GM19025 (cell line): Measurements from ENCODE around the gene HEY2.
"Not testable (repeated sequence)": the region's sequence is repeated elsewhere in the genome, so short reads cannot be mapped to it uniquely, and the experiment has no call there.

Experiments
- ATAC-seq: cut with Tn5 transposase; IDR thresholded peaks from one replicate; pipeline ENCODE4 v1.9.1; 2021; ENCODE audit warnings: mild to moderate bottlenecking, low read depth, moderate library complexity; ENCODE audit not compliant: unreplicated experiment

Gene HEY2

GRCh38 chr6:125749173-125749864, at the start of gene HEY2:
Gene HEY2 (plus strand): TSS chr6:125749632. CDS start chr6:125749777, 145 bp downstream.
- ATAC-seq = peak; percentile 87

GRCh38 chr6:125700581-125701353, 48.7 kb upstream of the HEY2 start:
- no peak for ATAC-seq

DNA sequence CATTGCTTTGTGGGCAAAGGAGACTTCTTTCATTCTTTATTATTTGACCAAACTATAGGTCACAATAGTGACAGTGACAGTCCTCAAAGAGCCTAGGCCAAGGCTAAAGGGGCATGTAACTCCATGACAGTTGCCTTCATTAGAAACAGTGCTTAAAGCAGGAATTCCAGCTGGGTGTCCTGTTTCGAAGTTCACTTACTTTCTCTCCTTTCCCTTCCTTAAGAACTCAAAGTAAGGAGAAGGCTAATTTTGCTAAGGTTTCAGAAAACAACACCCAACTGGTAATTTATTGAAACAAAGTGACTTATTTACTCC, 48.1 kb upstream of the HEY2 start:
- no peak for ATAC-seq

GRCh38 chr6:125703882-125704281, 45.5 kb upstream of the HEY2 start:
- ATAC-seq = not testable (repeated sequence)

- no peak for ATAC-seq
These were observed 41.7 kb upstream of the HEY2 start for GRCh38 chr6:125707615-125708243.

DNA sequence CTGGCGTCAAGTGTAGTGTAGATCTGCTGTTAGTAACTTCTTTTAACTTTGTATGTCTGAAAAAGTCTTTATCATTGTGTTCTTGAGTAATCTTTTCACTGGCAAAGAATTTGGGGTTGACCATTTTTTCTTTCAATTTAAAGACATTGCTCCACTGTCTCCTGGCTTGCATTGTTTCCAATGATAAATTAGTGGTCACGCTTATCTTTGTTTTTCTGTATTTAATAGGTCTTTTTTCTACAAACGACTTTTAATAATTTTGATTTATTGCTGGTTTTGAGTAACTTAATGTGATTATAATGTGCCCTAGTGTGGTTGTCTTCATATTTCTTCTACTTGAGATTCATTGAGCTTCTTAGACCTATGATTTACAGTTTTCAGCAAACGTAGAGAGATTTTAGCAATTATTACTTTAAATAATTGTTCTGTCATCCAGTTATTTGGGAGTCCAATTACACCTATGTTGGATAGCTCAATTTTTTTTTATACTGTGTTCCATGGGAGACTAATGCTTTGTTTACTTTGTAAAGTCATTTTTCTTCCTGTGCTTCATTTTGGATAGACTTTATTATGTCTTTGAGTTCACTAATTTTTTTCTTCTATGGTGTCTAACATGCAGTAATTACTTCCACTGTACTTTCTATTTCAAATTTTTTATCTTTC, 38.3 kb upstream of the HEY2 start:
- no peak for ATAC-seq

GRCh38 chr6:125714441-125715090, 34.9 kb upstream of the HEY2 start:
- ATAC-seq = peak; percentile 66

GRCh38 chr6:125717120-125717731, 32.2 kb upstream of the HEY2 start:
- peak; percentile 67 for ATAC-seq

DNA sequence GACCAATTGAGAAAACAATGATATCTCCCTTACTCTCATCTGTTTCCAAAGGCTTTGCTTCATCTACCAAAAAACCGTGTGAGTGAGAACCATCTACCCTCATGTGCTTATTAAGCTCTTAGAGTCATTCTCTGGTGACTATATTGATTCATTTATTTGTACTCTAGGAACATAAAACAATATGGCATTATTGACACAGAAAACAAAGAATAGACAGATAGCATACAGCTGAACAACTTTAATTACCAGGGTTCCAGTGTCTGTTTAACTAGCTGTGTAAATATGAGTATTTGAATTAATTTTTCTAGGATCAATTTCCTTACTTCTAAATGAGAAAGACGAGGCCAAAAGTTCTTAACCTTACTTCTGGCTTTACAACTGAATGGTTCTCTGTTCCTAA, 31.3 kb upstream of the HEY2 start:
- ATAC-seq = no peak

DNA sequence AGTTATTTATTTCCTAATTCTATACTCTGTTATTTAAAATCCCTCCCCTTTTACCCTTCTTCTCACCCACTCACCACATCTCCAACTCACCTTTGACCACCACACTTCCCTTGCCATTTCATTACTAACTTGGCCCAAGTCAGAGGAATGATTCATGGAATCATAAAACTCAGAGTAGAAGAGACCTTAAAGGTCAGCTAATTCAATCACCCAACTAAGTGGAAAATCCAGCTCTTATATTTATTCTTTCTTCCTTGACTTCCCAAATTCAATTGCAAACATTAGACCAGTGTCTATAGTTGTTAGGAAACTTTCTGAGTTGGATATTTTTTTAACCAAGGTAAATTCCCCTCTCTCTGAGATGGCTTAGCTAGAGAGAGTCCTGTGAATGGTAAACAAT, 26.5 kb upstream of the HEY2 start:
- no peak for ATAC-seq

- ATAC-seq = no peak
These were observed 22.2 kb upstream of the HEY2 start for GRCh38 chr6:125727216-125727615.

- no peak for ATAC-seq
These were observed 20.7 kb upstream of the HEY2 start for GRCh38 chr6:125728739-125729138.

- no peak for ATAC-seq
These were observed 19.4 kb upstream of the HEY2 start for GRCh38 chr6:125729983-125730382.

- ATAC-seq = no peak
These were observed 17.0 kb upstream of the HEY2 start for GRCh38 chr6:125732398-125732797.

- ATAC-seq = no peak
These were observed 15.7 kb upstream of the HEY2 start for GRCh38 chr6:125733516-125734300.

DNA sequence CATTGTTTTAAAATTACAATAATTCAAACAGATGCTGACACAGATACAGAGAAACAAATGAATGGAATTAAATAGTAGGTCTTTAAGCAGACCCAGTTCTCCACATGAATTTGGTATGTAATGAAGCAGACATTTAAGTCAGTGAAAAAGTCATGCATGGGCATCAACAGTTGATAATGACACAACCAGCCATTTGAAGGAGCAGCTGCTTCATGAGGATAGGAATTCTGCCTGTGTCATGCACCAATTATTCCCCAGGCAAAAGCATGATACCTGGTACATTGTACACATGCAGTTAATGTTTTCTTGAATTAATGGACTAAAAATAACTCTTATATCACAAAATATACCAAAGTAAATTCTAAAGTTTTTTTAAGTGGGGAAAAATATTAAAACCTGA, 11.2 kb upstream of the HEY2 start:
- no peak for ATAC-seq

- no peak for ATAC-seq
These were observed 10.1 kb upstream of the HEY2 start for GRCh38 chr6:125739364-125739763.

DNA sequence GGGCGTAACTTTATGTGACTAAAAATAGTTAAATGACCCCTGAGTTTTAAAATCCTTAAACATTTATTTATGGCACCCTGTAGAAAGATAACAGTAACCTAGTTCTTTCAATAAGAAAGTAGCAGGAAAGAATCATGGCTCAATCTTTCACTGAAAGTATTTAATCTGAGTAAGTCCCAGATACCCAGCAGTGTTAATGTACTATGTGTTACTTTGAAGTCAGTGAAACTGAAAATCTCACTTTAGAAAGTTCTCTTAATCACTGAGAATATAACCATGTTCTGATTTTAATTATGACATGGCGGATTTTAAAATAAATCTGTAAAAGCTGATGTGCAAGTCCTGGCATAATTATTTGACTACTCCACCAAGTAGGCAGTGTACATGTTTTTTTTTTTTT, 8.1 kb upstream of the HEY2 start:
- ATAC-seq = no peak

DNA sequence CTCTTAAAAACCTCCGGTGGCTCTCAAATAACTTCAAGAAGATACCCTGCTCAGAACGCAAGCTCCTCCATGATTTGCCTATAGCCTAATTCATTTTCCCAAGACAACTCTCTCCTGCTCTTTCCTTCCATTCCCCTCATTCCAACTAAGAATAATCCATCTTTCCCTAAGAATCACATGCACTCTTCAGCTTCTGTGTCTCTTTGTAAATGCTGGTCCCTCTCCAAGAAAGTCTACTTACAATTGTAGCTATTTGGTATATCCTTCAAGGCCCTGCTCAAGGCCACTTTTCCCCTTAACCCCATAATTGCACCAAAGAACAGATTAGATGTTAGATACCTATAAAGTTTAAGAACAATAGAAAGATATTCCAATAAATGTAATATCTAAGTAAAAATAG, 7.4 kb upstream of the HEY2 start:
- no peak for ATAC-seq
